PFSK-1 (cell line): ENCODE results near the gene NR3C2.

Experiments used
- REST ChIP-seq, 2 experiments: IDR thresholded peaks; 2 replicates each; pipeline versions ENCODE4 v1.6.1 to v1.8.0; 2011 to 2012; ENCODE audit warnings: low read depth in 2 of 2, low read length in 2 of 2, control low read depth in 1 of 2, inconsistent platforms in 1 of 2, mild to moderate bottlenecking in 1 of 2, moderate library complexity in 1 of 2; ENCODE audit not compliant: insufficient read depth in 1 of 2
- SIN3A ChIP-seq: IDR thresholded peaks from 2 replicates; pipeline ENCODE4 v1.6.1; 2012; ENCODE audit warnings: mild to moderate bottlenecking, low read length, moderate library complexity, borderline replicate concordance; ENCODE audit not compliant: insufficient read depth
- TAF1 ChIP-seq: IDR thresholded peaks from 2 replicates; pipeline ENCODE4 v1.6.1; 2012; ENCODE audit warnings: low read length, control low read depth, borderline replicate concordance; ENCODE audit not compliant: insufficient read depth

DNA sequence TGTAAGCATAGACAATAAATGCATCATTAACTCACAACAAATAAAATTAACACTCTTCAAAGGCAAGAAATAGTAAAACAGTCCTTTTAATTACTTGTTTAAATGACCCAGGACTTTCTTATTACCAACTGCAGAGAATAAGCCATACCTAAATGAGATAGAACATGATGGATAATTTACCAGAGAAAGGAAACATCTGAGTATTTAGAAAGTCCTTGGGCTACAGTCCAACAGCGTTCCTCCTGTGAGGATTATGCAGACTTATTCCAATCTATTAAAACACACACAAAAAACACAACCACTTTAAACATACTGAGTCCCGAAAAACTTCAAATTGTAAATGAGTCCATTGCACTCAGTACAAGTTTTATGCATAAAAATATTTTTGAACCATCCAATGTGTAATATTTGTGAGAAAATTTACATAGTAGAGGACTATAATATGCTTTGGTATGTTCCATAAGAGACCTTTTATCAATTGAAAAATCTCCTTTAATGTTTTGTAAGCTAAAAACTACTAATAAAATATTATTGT is 129.2 kb downstream of the NR3C2 start:
- TF ChIP-seq SIN3A (no peak), REST (IDR thresholded peaks at IDR 0.05; ENCODE audit: insufficient read depth in 1 of 2, low read depth in 2 of 2, low read length in 2 of 2) (no peak), TAF1 (no peak)
